IPS-NIHi7 (cell line): ENCODE results near the gene ZBTB46.
"Not testable (repeated sequence)": the region's sequence is repeated elsewhere in the genome, so short reads cannot be mapped to it uniquely, and the experiment has no call there.

Experiments
- DNase-seq: peaks from one replicate; pipeline ENCODE4 v3.0.0; 2012; ENCODE audit warnings: mixed read lengths; ENCODE audit errors: extremely low spot score

The ZBTB46 gene

GRCh38 chr20:63815615-63816253 is 15.3 kb downstream of the ZBTB46 start:
- DNase-seq: no peak

GRCh38 chr20:63814891-63815614 is 16.0 kb downstream of the ZBTB46 start:
- no peak for DNase-seq

DNA sequence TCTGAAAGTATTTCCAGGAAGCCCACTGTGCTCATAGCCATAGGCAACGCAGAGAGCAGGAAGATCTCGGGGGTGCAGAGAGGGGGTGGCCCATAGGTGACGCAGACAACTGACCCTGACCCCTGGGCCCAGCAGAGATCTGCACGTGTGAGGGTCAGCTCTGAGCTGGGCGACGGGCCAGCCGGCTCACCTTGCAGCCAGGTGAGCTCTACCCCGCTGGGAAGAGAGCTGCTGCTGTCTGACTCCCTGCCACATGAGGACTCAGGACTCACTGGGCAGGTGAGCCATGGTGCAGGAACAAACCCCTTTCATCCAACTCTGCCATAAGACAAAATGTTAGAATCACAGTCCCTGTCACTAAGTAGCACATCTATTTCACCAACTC is 19.6 kb downstream of the ZBTB46 start:
- no peak for DNase-seq

DNA sequence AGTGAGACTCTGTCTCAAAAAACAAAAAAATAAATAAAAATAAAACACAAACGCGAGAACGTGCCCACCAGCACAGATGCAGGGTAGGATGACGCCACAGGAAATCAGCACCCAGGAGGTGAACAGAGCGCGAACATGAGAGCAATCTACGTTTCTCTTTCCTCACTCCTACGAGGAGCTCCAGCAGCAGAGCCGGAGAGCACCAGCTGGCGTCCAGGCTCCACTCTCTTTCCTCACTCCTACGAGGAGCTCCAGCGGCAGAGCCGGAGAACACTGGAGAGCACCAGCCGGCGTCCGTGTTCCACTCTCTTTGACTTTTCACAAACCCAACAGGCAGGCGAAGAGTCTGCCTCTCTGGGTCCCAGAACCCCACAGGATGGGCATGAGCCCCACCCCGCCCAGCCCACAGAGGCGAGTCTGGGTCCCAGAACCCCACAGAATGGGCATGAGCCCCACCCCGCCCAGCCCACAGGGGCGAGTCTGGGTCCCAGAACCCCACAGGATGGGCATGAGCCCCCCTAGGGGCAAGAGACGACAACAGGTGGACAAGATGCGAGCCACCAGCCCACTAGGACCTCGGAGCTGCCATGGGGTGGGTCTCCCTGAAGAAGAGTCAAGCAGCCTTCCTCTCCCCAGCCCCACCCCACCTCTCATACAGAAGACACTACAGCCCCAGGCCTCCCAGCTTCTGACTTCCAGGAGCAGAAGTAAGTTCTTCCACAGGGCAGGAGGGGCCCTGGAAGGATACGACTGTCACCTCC is 20.2 kb downstream of the ZBTB46 start:
- DNase-seq: no peak

DNA sequence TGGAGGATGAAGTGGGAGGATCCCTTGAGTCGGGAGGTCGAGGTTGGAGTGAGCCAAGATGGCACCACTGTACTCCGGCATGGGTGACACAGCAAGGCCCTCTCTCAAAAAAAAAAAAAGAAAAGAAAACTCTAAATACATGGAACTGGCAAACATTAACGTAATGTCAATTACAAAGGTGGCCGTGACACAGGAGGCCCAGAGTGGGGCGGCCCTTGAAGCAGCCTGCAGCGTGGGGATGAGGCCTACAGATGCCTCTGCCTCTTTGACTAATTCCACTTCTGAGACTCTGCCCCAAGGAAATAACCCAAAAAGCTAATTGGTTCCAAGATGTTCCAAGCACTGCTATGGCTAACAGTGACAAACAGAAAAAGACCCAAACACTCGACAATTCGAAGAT is 21.2 kb downstream of the ZBTB46 start:
- DNase-seq: no peak

GRCh38 chr20:63808964-63809674 is 21.9 kb downstream of the ZBTB46 start:
- no peak for DNase-seq

DNA sequence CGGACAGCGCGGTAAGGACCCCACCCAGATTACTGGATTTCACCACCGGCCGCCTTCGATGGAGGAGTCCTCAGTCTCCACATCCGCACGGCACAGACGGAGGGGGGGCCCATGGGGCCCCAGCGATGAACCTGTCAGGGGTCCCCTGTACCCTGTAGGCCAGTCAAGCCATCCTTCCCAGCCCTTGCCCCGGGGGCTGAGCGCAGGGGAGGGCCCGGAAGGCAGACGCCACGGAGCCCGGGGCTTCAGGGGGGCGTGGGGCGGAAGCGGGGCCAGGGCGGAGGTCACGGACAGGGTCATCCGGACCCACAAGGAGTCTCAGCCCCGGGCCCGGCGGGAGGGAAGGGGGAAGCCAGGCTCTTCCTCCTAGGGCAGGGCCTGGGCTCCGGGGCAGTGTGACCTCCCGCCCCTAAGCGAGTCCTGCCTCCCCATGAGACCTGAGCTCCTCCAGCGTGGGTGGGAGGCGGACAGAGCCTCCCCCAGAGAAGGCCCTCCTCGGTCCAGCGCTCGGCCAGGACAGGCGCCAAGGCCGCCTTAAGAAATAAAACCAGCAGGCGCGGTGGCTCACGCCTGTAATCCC is 22.8 kb downstream of the ZBTB46 start:
- no peak for DNase-seq

DNA sequence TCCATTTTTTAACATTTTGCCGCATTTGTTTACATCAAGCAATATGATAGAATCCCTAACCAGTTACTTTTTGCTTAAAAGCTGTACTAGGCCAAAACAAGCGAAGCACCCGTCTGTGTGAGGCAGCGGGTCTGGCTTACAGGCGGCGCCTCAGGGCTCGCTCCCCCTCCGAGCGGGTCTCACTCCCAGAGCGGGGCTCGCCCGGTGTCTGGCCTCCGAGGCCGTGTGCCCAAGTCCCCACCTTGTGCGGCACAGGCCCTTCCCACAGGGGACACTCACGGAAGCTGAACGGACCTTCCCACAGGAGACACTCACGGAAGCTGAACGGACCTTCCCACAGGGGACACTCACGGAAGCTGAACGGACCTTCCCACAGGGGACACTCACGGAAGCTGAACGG is 23.4 kb downstream of the ZBTB46 start:
- DNase-seq: no peak

GRCh38 chr20:63804308-63804636 is 26.8 kb downstream of the ZBTB46 start:
- no peak for DNase-seq

DNA sequence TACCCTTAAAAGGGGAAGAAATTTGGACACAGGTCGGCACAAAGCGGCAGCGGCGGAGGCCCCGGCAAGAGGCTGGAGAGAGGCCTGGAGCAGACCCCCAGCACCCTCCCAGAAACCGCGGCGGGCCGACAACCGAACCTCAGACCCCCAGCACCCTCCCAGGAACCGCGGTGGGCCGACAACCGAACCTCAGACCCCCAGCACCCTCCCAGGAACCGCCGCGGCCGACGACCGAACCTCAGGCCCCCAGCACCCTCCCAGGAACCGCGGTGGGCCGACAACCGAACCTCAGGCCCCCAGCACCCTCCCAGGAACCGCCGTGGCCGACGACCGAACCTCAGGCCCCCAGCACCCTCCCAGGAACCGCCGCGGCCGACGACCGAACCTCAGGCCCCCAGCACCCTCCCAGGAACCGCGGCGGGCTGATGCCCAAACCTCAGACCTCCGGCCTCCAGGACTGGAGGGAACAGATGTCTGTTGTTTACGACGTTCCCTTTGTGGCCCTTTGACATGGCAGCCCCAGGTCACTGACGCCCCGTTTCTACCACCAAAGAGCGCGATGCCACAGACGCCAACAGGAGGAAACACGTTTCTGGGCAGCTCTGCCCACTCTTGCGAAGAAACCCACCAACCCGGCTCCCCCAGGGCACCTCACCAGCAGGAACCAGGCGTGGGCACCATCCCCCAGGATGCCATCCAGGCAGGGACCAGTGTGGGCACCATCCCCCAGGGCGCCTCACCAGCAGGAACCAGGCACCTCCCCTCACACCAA is 28.4 kb downstream of the ZBTB46 start:
- DNase-seq: no peak

GRCh38 chr20:63801174-63801573 is 29.9 kb downstream of the ZBTB46 start:
- not testable (repeated sequence) for DNase-seq

GRCh38 chr20:63800411-63800810 is 30.7 kb downstream of the ZBTB46 start:
- not testable (repeated sequence) for DNase-seq

GRCh38 chr20:63799127-63799526 is 31.9 kb downstream of the ZBTB46 start:
- DNase-seq: not testable (repeated sequence)

GRCh38 chr20:63797175-63797574 is 33.9 kb downstream of the ZBTB46 start:
- DNase-seq: not testable (repeated sequence)

GRCh38 chr20:63795178-63795830 is 35.8 kb downstream of the ZBTB46 start:
- no peak for DNase-seq

GRCh38 chr20:63794614-63795013 is 36.5 kb downstream of the ZBTB46 start:
- no peak for DNase-seq

DNA sequence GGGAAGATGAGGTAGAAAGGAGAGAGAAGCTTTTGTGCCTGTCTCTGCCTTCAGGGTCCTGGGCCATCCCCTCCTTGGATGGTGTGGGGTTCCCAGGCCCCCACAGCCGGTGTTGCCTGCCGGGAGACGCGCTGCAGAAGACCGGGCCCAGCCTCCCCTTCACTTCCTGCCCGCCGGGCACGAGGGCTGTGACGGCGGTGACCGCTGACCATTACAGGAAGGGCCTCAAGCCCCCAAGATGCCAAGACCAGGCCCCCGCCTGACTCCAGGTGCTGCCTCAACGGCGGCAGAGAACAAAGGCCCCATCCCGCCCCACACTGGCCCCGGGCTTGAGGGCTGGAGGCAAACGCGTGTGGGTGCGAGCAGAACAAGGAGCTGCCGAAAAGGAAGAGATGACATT is 38.2 kb downstream of the ZBTB46 start:
- no peak for DNase-seq

GRCh38 chr20:63791497-63792156 is 39.4 kb downstream of the ZBTB46 start:
- no peak for DNase-seq

DNA sequence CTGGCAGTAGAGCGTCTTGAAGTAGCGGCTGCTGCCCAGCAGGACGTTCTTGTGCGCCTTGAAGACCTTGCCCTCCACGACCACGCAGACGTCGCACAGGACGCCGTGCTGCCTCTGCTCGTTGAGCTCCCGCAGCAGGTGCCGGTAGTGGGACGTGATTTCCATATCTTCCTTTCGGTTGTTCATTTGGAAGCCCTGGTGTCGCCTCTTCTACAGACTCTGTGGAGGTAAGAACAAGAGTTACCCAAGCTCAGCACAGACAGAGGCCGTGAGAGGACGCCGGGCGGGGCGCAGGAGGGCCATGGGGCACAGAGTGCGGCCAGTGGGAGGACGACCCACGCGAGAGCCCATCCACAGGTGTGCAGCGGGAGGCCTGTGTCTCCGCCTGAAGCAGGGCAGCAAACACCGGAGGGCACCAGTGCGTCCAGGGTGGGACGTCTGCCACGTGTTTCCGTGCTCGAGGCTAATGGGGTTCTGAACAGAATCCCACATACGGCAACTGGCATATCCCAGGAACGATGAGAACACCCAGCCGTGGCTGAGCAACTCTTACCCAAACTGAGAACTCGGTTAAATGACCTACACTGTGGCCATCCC is 40.4 kb downstream of the ZBTB46 start:
- DNase-seq: no peak
